IMR-90 (cell line): ENCODE measurements around the gene KLHL33. TPM values are rescaled to one million over a fixed set of nuclear protein-coding genes. Genes with fewer than 3 reads are reported as not detected.

Experiments
- ATAC-seq: fragments of 200-7000 bp; cut with Tn5 transposase; 2 replicates; pipeline ENCODE4 v1.9.1; 2020; ENCODE audit warnings: low read depth, mild to moderate bottlenecking, moderate library complexity
- BruUV-seq: library from RNA; stranded (reverse); fragments of 400-500 nt; replicated peaks from 2 replicates; lab custom pipeline; 2021; lab: Mats Ljungman, UMichigan
- CTCF ChIA-PET: fragments of 300-600 bp; formaldehyde crosslinking; extraction: SDS; loops from one replicate; lab custom pipeline; 2021; ENCODE audit warnings: antibody characterized with exemption; lab: Yijun Ruan, JAX
- POLR2A ChIA-PET: fragments of 300-600 bp; sonication (Branson Sonifier 250); formaldehyde crosslinking; loops from one replicate; lab custom pipeline; 2022; ENCODE audit warnings: antibody characterized with exemption; ENCODE audit not compliant: unreplicated experiment; lab: Charles Lee
- DNase-seq: peaks from one replicate; pipeline ENCODE4 v3.0.0; 2013
- H2AFZ ChIP-seq: replicated peaks from 2 replicates; pipeline ENCODE3; 2013; ENCODE audit warnings: low read length, mild to moderate bottlenecking; ENCODE audit not compliant: poor library complexity
- H2AK5ac ChIP-seq: 2 replicates; pipeline ENCODE4 v1.6.1; 2013; ENCODE audit warnings: low read depth, low read length, inconsistent platforms
- H2AK9ac ChIP-seq: replicated peaks from 2 replicates; pipeline ENCODE3; 2013; ENCODE audit warnings: mild to moderate bottlenecking, low read depth, low read length, moderate library complexity; ENCODE audit not compliant: poor library complexity
- H2BK120ac ChIP-seq: 2 replicates; pipeline ENCODE4 v1.6.1; 2013; ENCODE audit warnings: low read depth, low read length, inconsistent platforms
- H2BK15ac ChIP-seq: 3 replicates; pipeline ENCODE4 v1.6.1; 2013; ENCODE audit warnings: low read depth, low read length, inconsistent platforms
- H2BK20ac ChIP-seq: 2 replicates; pipeline ENCODE4 v1.6.1; 2013; ENCODE audit warnings: low read depth, mild to moderate bottlenecking, inconsistent platforms, low read length, moderate library complexity
- H2BK5ac ChIP-seq: 2 replicates; pipeline ENCODE4 v1.6.1; 2013; ENCODE audit warnings: mild to moderate bottlenecking, low read depth, low read length, inconsistent platforms; ENCODE audit not compliant: poor library complexity, severe bottlenecking
- H3K14ac ChIP-seq: replicated peaks from 2 replicates; pipeline ENCODE4 v1.6.1; 2013; ENCODE audit warnings: low read depth, low read length, inconsistent platforms
- H3K18ac ChIP-seq: 2 replicates; pipeline ENCODE4 v1.6.1; 2013; ENCODE audit warnings: low read depth, low read length, control low read depth
- H3K23ac ChIP-seq: 2 replicates; pipeline ENCODE4 v1.6.1; 2013; ENCODE audit warnings: low read depth, low read length, inconsistent platforms
- H3K27ac ChIP-seq: 2 replicates; pipeline ENCODE4 v1.5.1; 2013; ENCODE audit warnings: mild to moderate bottlenecking, control low read depth, low read length; ENCODE audit not compliant: insufficient read depth
- H3K27me3 ChIP-seq: 2 replicates; pipeline ENCODE4 v1.6.1; 2013; ENCODE audit warnings: low read length; ENCODE audit not compliant: control insufficient read depth, insufficient read depth
- H3K36me3 ChIP-seq: 2 replicates; pipeline ENCODE4 v1.6.1; 2013; ENCODE audit warnings: low read length, mixed read lengths; ENCODE audit not compliant: control insufficient read depth, insufficient read depth
- H3K4ac ChIP-seq: 2 replicates; pipeline ENCODE4 v1.6.1; 2013; ENCODE audit warnings: low read depth, low read length, inconsistent platforms
- H3K4me1 ChIP-seq: 2 replicates; pipeline ENCODE4 v1.6.1; 2013; ENCODE audit warnings: low read length, mixed read lengths; ENCODE audit not compliant: control insufficient read depth, insufficient read depth
- H3K4me2 ChIP-seq: 2 replicates; pipeline ENCODE4 v1.6.1; 2013; ENCODE audit warnings: low read depth, mild to moderate bottlenecking, control low read depth, low read length, moderate library complexity
- H3K4me3 ChIP-seq: 2 replicates; pipeline ENCODE4 v1.5.1; 2013; ENCODE audit warnings: low read depth, mild to moderate bottlenecking, control low read depth, low read length, moderate library complexity; ENCODE audit not compliant: insufficient read depth
- H3K56ac ChIP-seq: 2 replicates; pipeline ENCODE4 v1.6.1; 2013; ENCODE audit warnings: low read length, inconsistent platforms; ENCODE audit not compliant: insufficient read depth; ENCODE audit errors: extremely low read depth
- H3K79me1 ChIP-seq, 2 experiments: 2 replicates each; pipeline ENCODE4 v1.6.1; 2013; ENCODE audit warnings: low read length in 2 of 2, inconsistent platforms in 1 of 2, low read depth in 1 of 2
- H3K9ac ChIP-seq: 2 replicates; pipeline ENCODE4 v1.6.1; 2013; ENCODE audit warnings: low read depth, low read length, control low read depth
- H3K9me1 ChIP-seq: 2 replicates; pipeline ENCODE4 v1.6.1; 2013; ENCODE audit warnings: low read length, inconsistent platforms; ENCODE audit not compliant: insufficient read depth
- H3K9me3 ChIP-seq: 2 replicates; pipeline ENCODE4 v1.6.1; 2013; ENCODE audit warnings: low read length; ENCODE audit not compliant: control insufficient read depth, insufficient read depth
- H4K20me1 ChIP-seq: 2 replicates; pipeline ENCODE4 v1.6.1; 2013; ENCODE audit warnings: low read length, inconsistent platforms; ENCODE audit not compliant: insufficient read depth
- H4K5ac ChIP-seq: 2 replicates; pipeline ENCODE4 v1.6.1; 2013; ENCODE audit warnings: mild to moderate bottlenecking, low read depth, low read length, control low read depth
- H4K8ac ChIP-seq, 2 experiments: 2 replicates each; pipeline ENCODE4 v1.6.1; 2013; ENCODE audit warnings: low read depth in 2 of 2, low read length in 2 of 2, control low read depth in 1 of 2, inconsistent platforms in 1 of 2
- H4K91ac ChIP-seq: 2 replicates; pipeline ENCODE4 v1.6.1; 2013; ENCODE audit warnings: low read depth, low read length, inconsistent platforms; ENCODE audit not compliant: insufficient read depth
- BHLHE40 ChIP-seq: fragments of 150-350 bp; IDR thresholded peaks from 2 replicates; pipeline ENCODE4 v1.6.1; 2016; ENCODE audit warnings: mild to moderate bottlenecking, low read depth, low read length
- CEBPB ChIP-seq: IDR thresholded peaks from 2 replicates; pipeline ENCODE4 v1.6.1; 2012; ENCODE audit warnings: low read depth, low read length, improper control_type of control experiment
- CHD1 ChIP-seq: IDR thresholded peaks from 2 replicates; pipeline ENCODE4 v1.6.1; 2012; ENCODE audit warnings: low read depth, low read length, improper control_type of control experiment
- FOS ChIP-seq: fragments of 150-350 bp; IDR thresholded peaks from 2 replicates; pipeline ENCODE4 v1.6.1; 2016; ENCODE audit warnings: low read depth, low read length
- MAFK ChIP-seq: IDR thresholded peaks from 2 replicates; pipeline ENCODE4 v1.6.1; 2012; ENCODE audit warnings: low read depth, low read length, improper control_type of control experiment
- MAZ ChIP-seq: IDR thresholded peaks from 2 replicates; pipeline ENCODE4 v1.6.1; 2012; ENCODE audit warnings: low read depth, mild to moderate bottlenecking, low read length, improper control_type of control experiment, moderate library complexity, borderline replicate concordance
- MXI1 ChIP-seq: IDR thresholded peaks from 2 replicates; pipeline ENCODE4 v1.6.1; 2012; ENCODE audit warnings: low read depth, mild to moderate bottlenecking, low read length, moderate library complexity, borderline replicate concordance
- NFE2L2 ChIP-seq: fragments of 150-350 bp; IDR thresholded peaks from 2 replicates; pipeline ENCODE4 v1.6.1; 2016; ENCODE audit warnings: low read depth, mild to moderate bottlenecking, low read length
- POLR2A ChIP-seq: IDR thresholded peaks from 2 replicates; pipeline ENCODE4 v1.6.1; 2012; ENCODE audit warnings: mild to moderate bottlenecking, low read depth, low read length
- RAD21 ChIP-seq: IDR thresholded peaks from 2 replicates; pipeline ENCODE4 v1.6.1; 2012; ENCODE audit warnings: low read length, improper control_type of control experiment
- RCOR1 ChIP-seq: IDR thresholded peaks from 2 replicates; pipeline ENCODE4 v1.6.1; 2012; ENCODE audit warnings: mild to moderate bottlenecking, low read length, improper control_type of control experiment; ENCODE audit not compliant: insufficient replicate concordance
- RFX5 ChIP-seq: IDR thresholded peaks from 2 replicates; pipeline ENCODE4 v1.8.0; 2012; ENCODE audit warnings: low read depth, mild to moderate bottlenecking, low read length, moderate library complexity
- SMC3 ChIP-seq: fragments of 150-350 bp; IDR thresholded peaks from 2 replicates; pipeline ENCODE4 v1.6.1; 2016; ENCODE audit warnings: low read depth, mild to moderate bottlenecking, antibody characterized with exemption, low read length, moderate library complexity
- WGBS, 2 experiments: methylation state at CpG; one replicate each; pipeline versions ENCODE4 v1.1.5 to v1.1.7; 2013; ENCODE audit warnings: missing lambda C conversion rate in 2 of 2; ENCODE audit not compliant: insufficient read length in 1 of 2; ENCODE audit errors: extremely low coverage in 2 of 2; 5-methylcytosine and 5-hydroxymethylcytosine counted together
- dilution Hi-C: fragments of 300-500 bp; cut with HindIII; formaldehyde crosslinking; loops from one replicate; pipeline ENCODE4 v1.14.3; 2018; ENCODE audit warnings: low sequenced_read_pairs; ENCODE audit not compliant: unreplicated experiment
- in situ Hi-C: fragments of 300-500 bp; cut with MboI; formaldehyde crosslinking; loops from 3 replicates; pipeline ENCODE4 v1.14.3; 2019; ENCODE audit warnings: low sequenced_read_pairs, inconsistent platforms, mixed read lengths
- intact Hi-C: fragments of 100-400 bp; cut with micrococcal nuclease; formaldehyde crosslinking; loops from 2 replicates; pipeline ENCODE4 v1.10.0; 2022
- polyA plus RNA-seq, 3 experiments: library from polyadenylated mRNA; depleted of rRNA; stranded (reverse); fragments of >200 nt; gene quantifications; 2 replicates each; pipeline ENCODE4 v1.2.3, GENCODE V29; 2012; ENCODE audit warnings: low replicate concordance in 1 of 3
- total RNA-seq: library from RNA; depleted of rRNA; stranded (reverse); fragments of >200 nt; gene quantifications from 2 replicates; pipeline ENCODE4 v1.2.3, GENCODE V29; 2012
- TF ChIP-seq, protein P1 (sequence below): conservative IDR thresholded peaks from 2 replicates; pipeline ENCODE4 v1.5.1; 2012; ENCODE audit warnings: mild to moderate bottlenecking, low read depth, low read length, improper control_type of control experiment
- TF ChIP-seq, protein P2 (sequence below): fragments of 150-350 bp; IDR thresholded peaks from 2 replicates; pipeline ENCODE4 v1.6.1; 2017; ENCODE audit warnings: mild to moderate bottlenecking, antibody characterized with exemption, low read length, low read depth
- TF ChIP-seq, protein P3 (sequence below): fragments of 150-350 bp; IDR thresholded peaks from 2 replicates; pipeline ENCODE4 v1.6.1; 2016; ENCODE audit warnings: low read depth, mild to moderate bottlenecking, low read length, moderate library complexity, borderline replicate concordance

The KLHL33 gene
- total and polyA plus RNA-seq, 2 of the 4 experiments (the other 2 are of a cell fraction) = under 0.01 to 0.03 TPM

DNA sequence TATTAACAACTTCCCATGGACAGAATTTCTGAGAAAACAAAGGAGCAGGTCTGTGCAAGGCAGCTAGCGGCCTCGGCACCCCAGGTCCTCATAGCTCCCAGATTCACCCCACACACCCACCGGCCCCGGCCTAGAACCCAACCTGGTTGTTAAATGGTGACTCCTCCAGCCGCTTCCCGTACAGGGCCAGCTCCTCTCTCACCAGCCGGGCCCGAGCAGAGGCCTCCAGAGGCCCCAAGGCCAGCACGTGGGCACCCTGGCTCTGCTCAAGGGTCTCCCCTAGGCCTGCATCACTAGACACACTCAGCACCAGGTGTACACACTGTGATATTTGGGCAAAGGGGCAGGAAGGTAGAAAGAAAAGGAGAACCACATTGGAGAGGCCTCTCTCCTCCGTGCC, 52.9 kb downstream of the KLHL33 start:
- Histone ChIP-seq H2AK5ac (no peak overlapping the region), H3K9me3 (no peaks in the 10 kb centered on the region), H3K4me1 (no peaks in the 10 kb centered on the region), H3K23ac (no peak overlapping the region), H3K4me3 (no peak overlapping the region), H4K5ac (no peak overlapping the region), H3K9ac (no peak overlapping the region), H2AK9ac (no peak overlapping the region), H3K36me3 (peaks cover 80% of the 10 kb centered on the region), H4K91ac (no peak overlapping the region), H3K27ac (no peak overlapping the region), H2BK20ac (no peak overlapping the region), H2BK5ac (no peak overlapping the region), H3K79me1 (no peaks in the 10 kb centered on the region), H2AFZ (no peak overlapping the region), H3K4me2 (no peak overlapping the region), H2BK15ac (no peak overlapping the region), H3K14ac (no peak overlapping the region), H3K4ac (no peak overlapping the region), H3K18ac (no peak overlapping the region), H3K56ac (no peak overlapping the region), H3K27me3 (no peaks in the 10 kb centered on the region), H4K8ac (no peak overlapping the region), H2BK120ac (no peak overlapping the region), H4K20me1 (no peaks in the 10 kb centered on the region), H3K9me1 (no peaks in the 10 kb centered on the region)
- WGBS, 2 experiments = no CpG with 5 or more reads among the region's 10 CpGs
- no TSS peak for BruUV-seq
- intact Hi-C loops = no loop called here
- CTCF ChIA-PET = no interaction called here
- POLR2A ChIA-PET = no interaction called here
- in situ Hi-C loops = no loop called here
- ATAC-seq = no peak
- DNase-seq = no peak
- TF ChIP-seq RCOR1 (no peak), MAFK (no peak), MAZ (no peak), CHD1 (no peak), BHLHE40 (no peak), POLR2A (no peak), FOS (no peak), CEBPB (no peak), SMC3 (no peak), RAD21 (no peak), MXI1 (no peak), NFE2L2 (no peak), RFX5 (no peak)
- TF ChIP-seq, protein P1, sequence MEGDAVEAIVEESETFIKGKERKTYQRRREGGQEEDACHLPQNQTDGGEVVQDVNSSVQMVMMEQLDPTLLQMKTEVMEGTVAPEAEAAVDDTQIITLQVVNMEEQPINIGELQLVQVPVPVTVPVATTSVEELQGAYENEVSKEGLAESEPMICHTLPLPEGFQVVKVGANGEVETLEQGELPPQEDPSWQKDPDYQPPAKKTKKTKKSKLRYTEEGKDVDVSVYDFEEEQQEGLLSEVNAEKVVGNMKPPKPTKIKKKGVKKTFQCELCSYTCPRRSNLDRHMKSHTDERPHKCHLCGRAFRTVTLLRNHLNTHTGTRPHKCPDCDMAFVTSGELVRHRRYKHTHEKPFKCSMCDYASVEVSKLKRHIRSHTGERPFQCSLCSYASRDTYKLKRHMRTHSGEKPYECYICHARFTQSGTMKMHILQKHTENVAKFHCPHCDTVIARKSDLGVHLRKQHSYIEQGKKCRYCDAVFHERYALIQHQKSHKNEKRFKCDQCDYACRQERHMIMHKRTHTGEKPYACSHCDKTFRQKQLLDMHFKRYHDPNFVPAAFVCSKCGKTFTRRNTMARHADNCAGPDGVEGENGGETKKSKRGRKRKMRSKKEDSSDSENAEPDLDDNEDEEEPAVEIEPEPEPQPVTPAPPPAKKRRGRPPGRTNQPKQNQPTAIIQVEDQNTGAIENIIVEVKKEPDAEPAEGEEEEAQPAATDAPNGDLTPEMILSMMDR = no peak
- TF ChIP-seq, protein P2, sequence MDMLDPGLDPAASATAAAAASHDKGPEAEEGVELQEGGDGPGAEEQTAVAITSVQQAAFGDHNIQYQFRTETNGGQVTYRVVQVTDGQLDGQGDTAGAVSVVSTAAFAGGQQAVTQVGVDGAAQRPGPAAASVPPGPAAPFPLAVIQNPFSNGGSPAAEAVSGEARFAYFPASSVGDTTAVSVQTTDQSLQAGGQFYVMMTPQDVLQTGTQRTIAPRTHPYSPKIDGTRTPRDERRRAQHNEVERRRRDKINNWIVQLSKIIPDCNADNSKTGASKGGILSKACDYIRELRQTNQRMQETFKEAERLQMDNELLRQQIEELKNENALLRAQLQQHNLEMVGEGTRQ = no peak
- TF ChIP-seq, protein P3, sequence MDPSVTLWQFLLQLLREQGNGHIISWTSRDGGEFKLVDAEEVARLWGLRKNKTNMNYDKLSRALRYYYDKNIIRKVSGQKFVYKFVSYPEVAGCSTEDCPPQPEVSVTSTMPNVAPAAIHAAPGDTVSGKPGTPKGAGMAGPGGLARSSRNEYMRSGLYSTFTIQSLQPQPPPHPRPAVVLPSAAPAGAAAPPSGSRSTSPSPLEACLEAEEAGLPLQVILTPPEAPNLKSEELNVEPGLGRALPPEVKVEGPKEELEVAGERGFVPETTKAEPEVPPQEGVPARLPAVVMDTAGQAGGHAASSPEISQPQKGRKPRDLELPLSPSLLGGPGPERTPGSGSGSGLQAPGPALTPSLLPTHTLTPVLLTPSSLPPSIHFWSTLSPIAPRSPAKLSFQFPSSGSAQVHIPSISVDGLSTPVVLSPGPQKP = no peak
- dilution Hi-C loops = no loop called here
